B cell (primary cell): ENCODE data around the gene ATXN1.

Experiments
- CTCF ChIP-seq: fragments of 200-600 bp; IDR thresholded peaks from one replicate; pipeline ENCODE4 v1.8.0; 2022; ENCODE audit warnings: antibody characterized with exemption, mild to moderate bottlenecking
- EZH2 ChIP-seq: IDR thresholded peaks from 2 replicates; pipeline ENCODE4 v1.6.1; 2012; ENCODE audit warnings: borderline replicate concordance, low read depth, mild to moderate bottlenecking, moderate library complexity, low read length; ENCODE audit not compliant: insufficient read depth, poor library complexity, severe bottlenecking

- TF ChIP-seq CTCF: no peak
- TF ChIP-seq EZH2: no peak
Measured at GRCh38 chr6:16676978-16677377, 84.3 kb downstream of the ATXN1 start.
